HCT116 (cell line): ENCODE measurements around the gene SHCBP1. TPM values are rescaled to one million over a fixed set of nuclear protein-coding genes. Genes with fewer than 3 reads are reported as not detected.

ENCODE experiments used
- ATAC-seq: fragments of 200-7000 bp; cut with Tn5 transposase; 2 replicates; pipeline ENCODE4 v1.9.1; 2020; ENCODE audit warnings: mild to moderate bottlenecking, moderate library complexity
- BruUV-seq: library from RNA; stranded (reverse); fragments of 400-500 nt; replicated peaks from 2 replicates; lab custom pipeline; 2021; lab: Mats Ljungman, UMichigan
- CTCF ChIA-PET: fragments of 300-600 bp; sonication (Branson Sonifier 250); formaldehyde crosslinking; loops from one replicate; lab custom pipeline; 2021; ENCODE audit warnings: antibody characterized with exemption; lab: Charles Lee
- POLR2A ChIA-PET: fragments of 300-600, 350-600 bp; sonication (Branson Sonifier 250); formaldehyde crosslinking; loops from one replicate; lab custom pipeline; 2021; ENCODE audit warnings: antibody characterized with exemption; lab: Charles Lee
- RAD21 ChIA-PET, 2 experiments: fragments of 300-600 bp; sonication (Branson Sonifier 250); formaldehyde crosslinking; loops; one replicate each; lab custom pipeline; 2023; ENCODE audit warnings: low total read pairs in 2 of 2; ENCODE audit not compliant: uncharacterized antibody in 2 of 2, unreplicated experiment in 2 of 2, low non-redundant PET in 1 of 2; lab: Charles Lee
- DNase-seq: peaks from one replicate; pipeline ENCODE4 v3.0.0-alpha.2; 2010; ENCODE audit warnings: low read depth, low spot score
- H2AFZ ChIP-seq: fragments of 200-600 bp; shearing (Covaris generic), sonication (generic); 2 replicates; pipeline ENCODE4 v1.6.1; 2017; ENCODE audit warnings: low read depth, mixed run types, mixed read lengths, antibody characterized with exemption, low read length; ENCODE audit not compliant: poor library complexity, severe bottlenecking
- H3K27ac ChIP-seq: 2 replicates; pipeline ENCODE4 v1.5.1; 2012; ENCODE audit warnings: low read depth, low read length
- H3K27me3 ChIP-seq: fragments of 200-600 bp; sonication (generic); 2 replicates; pipeline ENCODE4 v1.6.1; 2016; ENCODE audit warnings: mixed run types, low read length, mixed read lengths; ENCODE audit not compliant: insufficient read depth
- H3K36me3 ChIP-seq, 2 experiments: fragments of 200-500 bp in 1 of 2; fragments of 200-600 bp in 1 of 2; sonication (Bioruptor generic) in 1 of 2; sonication (generic) in 1 of 2; 2 replicates each; pipeline versions ENCODE4 v1.5.1 to v1.6.1; 2014 to 2016; ENCODE audit warnings: low read length in 2 of 2, inconsistent platforms in 1 of 2, mixed read lengths in 1 of 2, mixed run types in 1 of 2; ENCODE audit not compliant: insufficient read depth in 2 of 2, control insufficient read depth in 1 of 2
- H3K4me1 ChIP-seq, 2 experiments: fragments of 200-600 bp in 1 of 2; sonication (generic) in 1 of 2; 2 replicates each; pipeline versions ENCODE4 v1.5.1 to v1.6.1; 2012 to 2017; ENCODE audit warnings: low read length in 2 of 2, inconsistent platforms in 1 of 2, mild to moderate bottlenecking in 1 of 2, mixed read lengths in 1 of 2, mixed run types in 1 of 2, moderate library complexity in 1 of 2; ENCODE audit not compliant: insufficient read depth in 2 of 2, control insufficient read depth in 1 of 2
- H3K4me2 ChIP-seq: fragments of 200-600 bp; sonication (generic); 2 replicates; pipeline ENCODE4 v1.6.1; 2017; ENCODE audit warnings: mixed run types, low read length, mixed read lengths
- H3K4me3 ChIP-seq, 2 experiments: fragments of 200-600 bp in 1 of 2; sonication (generic) in 1 of 2; replicated peaks in 1 of 2; 2 replicates each; pipeline ENCODE4 v1.5.1; 2011 to 2016; ENCODE audit warnings: low read length in 2 of 2, control low read depth in 1 of 2, low read depth in 1 of 2, mild to moderate bottlenecking in 1 of 2, mixed read lengths in 1 of 2, mixed run types in 1 of 2
- H3K79me2 ChIP-seq: fragments of 200-600 bp; sonication (generic); 2 replicates; pipeline ENCODE4 v1.6.1; 2017; ENCODE audit warnings: mild to moderate bottlenecking, mixed run types, low read length, moderate library complexity, mixed read lengths; ENCODE audit not compliant: insufficient read depth
- H3K9ac ChIP-seq: fragments of 200-600 bp; sonication (generic); 2 replicates; pipeline ENCODE4 v1.6.1; 2016; ENCODE audit warnings: low read length, mixed read lengths
- H3K9me2 ChIP-seq: fragments of 200-600 bp; sonication (generic), shearing (Covaris generic); 2 replicates; pipeline ENCODE4 v1.6.1; 2017; ENCODE audit warnings: mixed run types, mild to moderate bottlenecking, moderate library complexity; ENCODE audit not compliant: insufficient read depth
- H3K9me3 ChIP-seq, 2 experiments: fragments of 200-500 bp in 1 of 2; fragments of 200-600 bp in 1 of 2; sonication (Bioruptor generic) in 1 of 2; sonication (generic) in 1 of 2; 2 replicates each; pipeline ENCODE4 v1.6.1; 2014 to 2017; ENCODE audit warnings: low read length in 2 of 2, mixed read lengths in 2 of 2, inconsistent platforms in 1 of 2, low read depth in 1 of 2, mild to moderate bottlenecking in 1 of 2, mixed run types in 1 of 2, moderate library complexity in 1 of 2; ENCODE audit not compliant: control insufficient read depth in 1 of 2, insufficient read depth in 1 of 2
- H4K20me1 ChIP-seq: fragments of 200-600 bp; sonication (generic), shearing (Covaris generic); 2 replicates; pipeline ENCODE4 v1.6.1; 2017; ENCODE audit warnings: mixed run types, mild to moderate bottlenecking, moderate library complexity; ENCODE audit not compliant: insufficient read depth
- ATF3 ChIP-seq: IDR thresholded peaks from 2 replicates; pipeline ENCODE4 v1.6.1; 2012
- CBX3 ChIP-seq: IDR thresholded peaks from 2 replicates; pipeline ENCODE4 v1.6.1; 2012; ENCODE audit warnings: low read depth
- CEBPB ChIP-seq: IDR thresholded peaks from 2 replicates; pipeline ENCODE4 v1.6.1; 2012; ENCODE audit warnings: low read depth
- CTCF ChIP-seq, 3 experiments: fragments of 200-600 bp in 1 of 3; sonication (generic) in 1 of 3; IDR thresholded peaks in 2 of 3; conservative IDR thresholded peaks in 1 of 3; 2 replicates each; pipeline ENCODE4 v1.5.1; 2012 to 2017; ENCODE audit warnings: low read depth in 2 of 3, low read length in 2 of 3, antibody characterized with exemption in 1 of 3, borderline replicate concordance in 1 of 3, control low read depth in 1 of 3, mild to moderate bottlenecking in 1 of 3, mixed read lengths in 1 of 3, mixed run types in 1 of 3, moderate library complexity in 1 of 3; ENCODE audit not compliant: insufficient read depth in 1 of 3
- EGR1 ChIP-seq: IDR thresholded peaks from 2 replicates; pipeline ENCODE4 v1.6.1; 2012; ENCODE audit warnings: low read depth
- ELF1 ChIP-seq: IDR thresholded peaks from 2 replicates; pipeline ENCODE4 v1.6.1; 2012; ENCODE audit warnings: low read depth, borderline replicate concordance
- EZH2 ChIP-seq: fragments of 200-600 bp; sonication (generic); IDR thresholded peaks from 2 replicates; pipeline ENCODE4 v1.6.1; 2017; ENCODE audit warnings: antibody characterized with exemption, mixed run types
- EZH2phosphoT487 ChIP-seq: fragments of 200-600 bp; IDR thresholded peaks from 2 replicates; pipeline ENCODE4 v1.6.1; 2018; ENCODE audit warnings: antibody characterized with exemption, borderline replicate concordance
- FOSL1 ChIP-seq: IDR thresholded peaks from 2 replicates; pipeline ENCODE4 v1.6.1; 2012; ENCODE audit warnings: low read depth
- JUND ChIP-seq: IDR thresholded peaks from 2 replicates; pipeline ENCODE4 v1.6.1; 2012
- MAX ChIP-seq: IDR thresholded peaks from 2 replicates; pipeline ENCODE4 v1.6.1; 2012
- POLR2A ChIP-seq: IDR thresholded peaks from 2 replicates; pipeline ENCODE4 v1.7.0; 2011; ENCODE audit warnings: borderline replicate concordance; ENCODE audit not compliant: insufficient read depth, insufficient read length; ENCODE audit errors: extremely low read depth
- RAD21 ChIP-seq: IDR thresholded peaks from 2 replicates; pipeline ENCODE4 v1.6.1; 2012; ENCODE audit warnings: low read depth, mild to moderate bottlenecking
- REST ChIP-seq: IDR thresholded peaks from 2 replicates; pipeline ENCODE4 v1.6.1; 2012; ENCODE audit warnings: low read depth
- SP1 ChIP-seq: IDR thresholded peaks from 2 replicates; pipeline ENCODE4 v1.6.1; 2012; ENCODE audit warnings: low read depth
- TCF7L2 ChIP-seq: IDR thresholded peaks from 2 replicates; pipeline ENCODE4 v1.7.0; 2011; ENCODE audit warnings: borderline replicate concordance, inconsistent platforms; ENCODE audit not compliant: insufficient read depth, insufficient read length; ENCODE audit errors: extremely low read depth
- YY1 ChIP-seq: IDR thresholded peaks from 2 replicates; pipeline ENCODE4 v1.6.1; 2011; ENCODE audit warnings: low read length, low read depth, moderate library complexity, mild to moderate bottlenecking; ENCODE audit not compliant: insufficient replicate concordance; ENCODE audit errors: extremely low read depth
- ZBTB33 ChIP-seq: IDR thresholded peaks from 2 replicates; pipeline ENCODE4 v1.6.1; 2011; ENCODE audit warnings: mild to moderate bottlenecking, low read length, moderate library complexity; ENCODE audit not compliant: insufficient replicate concordance; ENCODE audit errors: extremely low read depth
- ZFX ChIP-seq: fragments of 450-650 bp; IDR thresholded peaks from 2 replicates; pipeline ENCODE4 v1.6.1; 2017
- intact Hi-C: fragments of 100-400 bp; cut with micrococcal nuclease; formaldehyde crosslinking; loops from 2 replicates; pipeline ENCODE4 v1.10.0; 2022
- total RNA-seq: library from RNA; stranded (reverse); gene quantifications from one replicate; pipeline ENCODE4 v1.2.1, GENCODE V29; 2021; ENCODE audit not compliant: unreplicated experiment

Gene SHCBP1
- total RNA-seq, 1 experiment from 2014 or later = 33.3 TPM

GRCh38 chr16:46569231-46569735 is 51.9 kb downstream of the SHCBP1 start:
- H3K4me1 ChIP-seq = peaks cover 3 to 9% of the 10 kb centered on the region in 2 experiments; a peak in 3 of 4 replicates
- no peaks in the 10 kb centered on the region for H3K27me3 ChIP-seq
- no peak overlapping the region for H3K4me2 ChIP-seq
- no peak overlapping the region for H3K9ac ChIP-seq
- H3K9me2 ChIP-seq = no peaks in the 10 kb centered on the region
- no peaks in the 10 kb centered on the region for H3K9me3 ChIP-seq
- H3K4me3 ChIP-seq = no peak overlapping the region
- ChIA-PET CTCF (no interaction called here), POLR2A (no interaction called here), RAD21 (no interaction called here)
- intact Hi-C loops = no loop called here
- no peak for TF ChIP-seq ZFX
- no peak for TF ChIP-seq YY1
- TF ChIP-seq ATF3 = no peak
- no peak for TF ChIP-seq EZH2phosphoT487
- TF ChIP-seq RAD21 = no peak
- TF ChIP-seq ELF1 = no peak
- no peak for TF ChIP-seq CEBPB
- no peak for TF ChIP-seq SP1
- TF ChIP-seq EGR1 = no peak
- TF ChIP-seq POLR2A = no peak
- no peak for TF ChIP-seq FOSL1
- no peak for TF ChIP-seq TCF7L2
- TF ChIP-seq REST = no peak
- TF ChIP-seq CTCF (IDR thresholded peaks at IDR 0.05 in 2 of 3, conservative IDR thresholded peaks at IDR 0.05 in 1 of 3; ENCODE audit: borderline replicate concordance in 1 of 3, insufficient read depth in 1 of 3, low read depth in 2 of 3, low read length in 2 of 3) = no peak
- no peak for TF ChIP-seq JUND
- no peak for TF ChIP-seq CBX3
- no peak for TF ChIP-seq MAX
- TF ChIP-seq EZH2 = no peak
- no peak for TF ChIP-seq ZBTB33
- H3K79me2 ChIP-seq = no peaks in the 10 kb centered on the region
- H4K20me1 ChIP-seq = no peaks in the 10 kb centered on the region
- no peak for DNase-seq
- ATAC-seq = no peak
- no peak overlapping the region for H3K27ac ChIP-seq
- no peaks in the 10 kb centered on the region for H3K36me3 ChIP-seq
- BruUV-seq = no TSS peak
- no peak overlapping the region for H2AFZ ChIP-seq
